Mucosa of descending colon (tissue), 3 donors: ENCODE measurements around the gene LMTK3. TPM values are rescaled to one million over a fixed set of nuclear protein-coding genes. Genes with fewer than 3 reads are reported as not detected.
"Not testable (repeated sequence)": the region's sequence is repeated elsewhere in the genome, so short reads cannot be mapped to it uniquely, and the experiment has no call there.

Experiments used
- ATAC-seq: fragments of 200-7000 bp; cut with Tn5 transposase; one replicate; pipeline ENCODE4 v1.9.1; 2020; ENCODE audit warnings: mild to moderate bottlenecking, moderate library complexity
- DNase-seq, 3 donors: peaks; one replicate each; pipeline ENCODE4 v3.0.0-alpha.2; 2020
- H3K36me3 ChIP-seq: fragments of 200-600 bp; one replicate; pipeline ENCODE4 v1.8.0; 2021; ENCODE audit warnings: low read depth, mild to moderate bottlenecking
- H3K4me1 ChIP-seq: fragments of 200-600 bp; one replicate; pipeline ENCODE4 v1.8.0; 2021; ENCODE audit warnings: low read depth, mild to moderate bottlenecking
- H3K4me3 ChIP-seq: fragments of 200-600 bp; one replicate; pipeline ENCODE4 v1.8.0; 2021; ENCODE audit warnings: mild to moderate bottlenecking
- H3K9me3 ChIP-seq: fragments of 200-600 bp; one replicate; pipeline ENCODE4 v1.8.0; 2021; ENCODE audit warnings: mild to moderate bottlenecking
- CTCF ChIP-seq: fragments of 200-600 bp; IDR thresholded peaks from one replicate; pipeline ENCODE4 v1.8.0; 2022; ENCODE audit warnings: antibody characterized with exemption, mild to moderate bottlenecking
- intact Hi-C, 2 donors: fragments of 100-400 bp; cut with DNase I in 1 of 2; cut with micrococcal nuclease in 1 of 2; formaldehyde crosslinking; loops; one replicate each; pipeline versions ENCODE4 v1.11.0 to v1.11.1; 2022; cut with DNase I, micrococcal nuclease
- total RNA-seq, 3 donors: library from RNA; stranded (reverse); fragmentation: NEBNext Ultra II Directional in 2 of 3; extraction: Animal tissue kit (Norgen Biotek cat#: 25700) in 2 of 3; gene quantifications; one replicate each; pipeline versions ENCODE4 v1.2.1 to v1.2.4, GENCODE V29; 2021 to 2023
- donor health status: DM: no; HTN: no; CAD: no; lungs with moderate emphysema.
- donor health status: DM: no; HTN: no; CAD: no.
- donor health status: DM: no; HTN: yes; CAD: no.

Gene LMTK3
- total RNA-seq, 3 donors from 2014 or later, result 0.48 to 2.6 (median 1.3) TPM

- DNase-seq (no peak), ATAC-seq (no peak)
- Histone ChIP-seq H3K36me3 (no peaks in the 10 kb centered on the region), H3K4me3 (no peak overlapping the region), H3K9me3 (peaks cover 12% of the 10 kb centered on the region), H3K4me1 (no peaks in the 10 kb centered on the region)
- TF ChIP-seq CTCF, result no peak
- intact Hi-C loops, result no loop called here
These were observed 8.5 kb upstream of the LMTK3 start for GRCh38 chr19:48520134-48520533.

- H3K4me1 ChIP-seq, H3K9me3 ChIP-seq, intact Hi-C loops, DNase-seq, H3K4me3 ChIP-seq, H3K36me3 ChIP-seq: not testable (repeated sequence)
- ATAC-seq, result peak; percentile 38
These were observed 7.8 kb upstream of the LMTK3 start for GRCh38 chr19:48519426-48519825.

- no peaks in the 10 kb centered on the region for H3K4me1 ChIP-seq
- ATAC-seq (no peak), DNase-seq (no peak)
- H3K9me3 ChIP-seq, result no peaks in the 10 kb centered on the region
- no peak overlapping the region for H3K4me3 ChIP-seq
- no peaks in the 10 kb centered on the region for H3K36me3 ChIP-seq
- TF ChIP-seq CTCF, result no peak
- intact Hi-C loops, result no loop called here
These were observed 6.6 kb upstream of the LMTK3 start for GRCh38 chr19:48518207-48518606.

- TF ChIP-seq CTCF, result no peak
- no peak for ATAC-seq
- intact Hi-C loops, result no loop called here
- no peaks in the 10 kb centered on the region for H3K4me1 ChIP-seq
- no peaks in the 10 kb centered on the region for H3K36me3 ChIP-seq
- H3K4me3 ChIP-seq, result no peak overlapping the region
- DNase-seq, result no peak
- no peaks in the 10 kb centered on the region for H3K9me3 ChIP-seq
These were observed 4.9 kb upstream of the LMTK3 start for GRCh38 chr19:48516536-48516935.

- DNase-seq (no peak), ATAC-seq (no peak)
- Histone ChIP-seq H3K4me3 (no peak overlapping the region), H3K9me3 (no peaks in the 10 kb centered on the region), H3K36me3 (no peaks in the 10 kb centered on the region), H3K4me1 (no peaks in the 10 kb centered on the region)
- TF ChIP-seq CTCF, result no peak
- intact Hi-C loops, result no loop called here
These were observed 2.5 kb upstream of the LMTK3 start for GRCh38 chr19:48514123-48514458.

- Histone ChIP-seq H3K36me3 (no peaks in the 10 kb centered on the region), H3K4me1 (no peaks in the 10 kb centered on the region), H3K9me3 (no peaks in the 10 kb centered on the region), H3K4me3 (peak overlapping the region; percentile 7)
- TF ChIP-seq CTCF, result no peak
- DNase-seq (peak; percentile 67 to 79 (median 77)), ATAC-seq (peak; percentile 82)
- intact Hi-C loops, result no loop called here
These were observed 1.9 kb upstream of the LMTK3 start for GRCh38 chr19:48513289-48514122.
